HCT116 (cell line): ENCODE data around the gene PIGC. TPM values are rescaled to one million over a fixed set of nuclear protein-coding genes. Genes with fewer than 3 reads are reported as not detected.

ENCODE experiments used
- ATAC-seq: fragments of 200-7000 bp; cut with Tn5 transposase; 2 replicates; pipeline ENCODE4 v1.9.1; 2020; ENCODE audit warnings: mild to moderate bottlenecking, moderate library complexity
- BruUV-seq: library from RNA; stranded (reverse); fragments of 400-500 nt; replicated peaks from 2 replicates; lab custom pipeline; 2021; lab: Mats Ljungman, UMichigan
- CTCF ChIA-PET: fragments of 300-600 bp; sonication (Branson Sonifier 250); formaldehyde crosslinking; loops from one replicate; lab custom pipeline; 2021; ENCODE audit warnings: antibody characterized with exemption; lab: Charles Lee
- POLR2A ChIA-PET: fragments of 300-600, 350-600 bp; sonication (Branson Sonifier 250); formaldehyde crosslinking; loops from one replicate; lab custom pipeline; 2021; ENCODE audit warnings: antibody characterized with exemption; lab: Charles Lee
- RAD21 ChIA-PET, 2 experiments: fragments of 300-600 bp; sonication (Branson Sonifier 250); formaldehyde crosslinking; loops; one replicate each; lab custom pipeline; 2023; ENCODE audit warnings: low total read pairs in 2 of 2; ENCODE audit not compliant: uncharacterized antibody in 2 of 2, unreplicated experiment in 2 of 2, low non-redundant PET in 1 of 2; lab: Charles Lee
- DNase-seq: peaks from one replicate; pipeline ENCODE4 v3.0.0-alpha.2; 2010; ENCODE audit warnings: low read depth, low spot score
- H2AFZ ChIP-seq: fragments of 200-600 bp; shearing (Covaris generic), sonication (generic); 2 replicates; pipeline ENCODE4 v1.6.1; 2017; ENCODE audit warnings: low read depth, mixed run types, mixed read lengths, antibody characterized with exemption, low read length; ENCODE audit not compliant: poor library complexity, severe bottlenecking
- H3K27ac ChIP-seq: 2 replicates; pipeline ENCODE4 v1.5.1; 2012; ENCODE audit warnings: low read depth, low read length
- H3K27me3 ChIP-seq: fragments of 200-600 bp; sonication (generic); 2 replicates; pipeline ENCODE4 v1.6.1; 2016; ENCODE audit warnings: mixed run types, low read length, mixed read lengths; ENCODE audit not compliant: insufficient read depth
- H3K36me3 ChIP-seq, 2 experiments: fragments of 200-500 bp in 1 of 2; fragments of 200-600 bp in 1 of 2; sonication (Bioruptor generic) in 1 of 2; sonication (generic) in 1 of 2; 2 replicates each; pipeline versions ENCODE4 v1.5.1 to v1.6.1; 2014 to 2016; ENCODE audit warnings: low read length in 2 of 2, inconsistent platforms in 1 of 2, mixed read lengths in 1 of 2, mixed run types in 1 of 2; ENCODE audit not compliant: insufficient read depth in 2 of 2, control insufficient read depth in 1 of 2
- H3K4me1 ChIP-seq, 2 experiments: fragments of 200-600 bp in 1 of 2; sonication (generic) in 1 of 2; 2 replicates each; pipeline versions ENCODE4 v1.5.1 to v1.6.1; 2012 to 2017; ENCODE audit warnings: low read length in 2 of 2, inconsistent platforms in 1 of 2, mild to moderate bottlenecking in 1 of 2, mixed read lengths in 1 of 2, mixed run types in 1 of 2, moderate library complexity in 1 of 2; ENCODE audit not compliant: insufficient read depth in 2 of 2, control insufficient read depth in 1 of 2
- H3K4me2 ChIP-seq: fragments of 200-600 bp; sonication (generic); 2 replicates; pipeline ENCODE4 v1.6.1; 2017; ENCODE audit warnings: mixed run types, low read length, mixed read lengths
- H3K4me3 ChIP-seq, 2 experiments: fragments of 200-600 bp in 1 of 2; sonication (generic) in 1 of 2; replicated peaks in 1 of 2; 2 replicates each; pipeline ENCODE4 v1.5.1; 2011 to 2016; ENCODE audit warnings: low read length in 2 of 2, control low read depth in 1 of 2, low read depth in 1 of 2, mild to moderate bottlenecking in 1 of 2, mixed read lengths in 1 of 2, mixed run types in 1 of 2
- H3K79me2 ChIP-seq: fragments of 200-600 bp; sonication (generic); 2 replicates; pipeline ENCODE4 v1.6.1; 2017; ENCODE audit warnings: mild to moderate bottlenecking, mixed run types, low read length, moderate library complexity, mixed read lengths; ENCODE audit not compliant: insufficient read depth
- H3K9ac ChIP-seq: fragments of 200-600 bp; sonication (generic); 2 replicates; pipeline ENCODE4 v1.6.1; 2016; ENCODE audit warnings: low read length, mixed read lengths
- H3K9me2 ChIP-seq: fragments of 200-600 bp; sonication (generic), shearing (Covaris generic); 2 replicates; pipeline ENCODE4 v1.6.1; 2017; ENCODE audit warnings: mixed run types, mild to moderate bottlenecking, moderate library complexity; ENCODE audit not compliant: insufficient read depth
- H3K9me3 ChIP-seq, 2 experiments: fragments of 200-500 bp in 1 of 2; fragments of 200-600 bp in 1 of 2; sonication (Bioruptor generic) in 1 of 2; sonication (generic) in 1 of 2; 2 replicates each; pipeline ENCODE4 v1.6.1; 2014 to 2017; ENCODE audit warnings: low read length in 2 of 2, mixed read lengths in 2 of 2, inconsistent platforms in 1 of 2, low read depth in 1 of 2, mild to moderate bottlenecking in 1 of 2, mixed run types in 1 of 2, moderate library complexity in 1 of 2; ENCODE audit not compliant: control insufficient read depth in 1 of 2, insufficient read depth in 1 of 2
- H4K20me1 ChIP-seq: fragments of 200-600 bp; sonication (generic), shearing (Covaris generic); 2 replicates; pipeline ENCODE4 v1.6.1; 2017; ENCODE audit warnings: mixed run types, mild to moderate bottlenecking, moderate library complexity; ENCODE audit not compliant: insufficient read depth
- CEBPB ChIP-seq: IDR thresholded peaks from 2 replicates; pipeline ENCODE4 v1.6.1; 2012; ENCODE audit warnings: low read depth
- EGR1 ChIP-seq: IDR thresholded peaks from 2 replicates; pipeline ENCODE4 v1.6.1; 2012; ENCODE audit warnings: low read depth
- ELF1 ChIP-seq: IDR thresholded peaks from 2 replicates; pipeline ENCODE4 v1.6.1; 2012; ENCODE audit warnings: low read depth, borderline replicate concordance
- EZH2 ChIP-seq: fragments of 200-600 bp; sonication (generic); IDR thresholded peaks from 2 replicates; pipeline ENCODE4 v1.6.1; 2017; ENCODE audit warnings: antibody characterized with exemption, mixed run types
- FOSL1 ChIP-seq: IDR thresholded peaks from 2 replicates; pipeline ENCODE4 v1.6.1; 2012; ENCODE audit warnings: low read depth
- POLR2A ChIP-seq: IDR thresholded peaks from 2 replicates; pipeline ENCODE4 v1.7.0; 2011; ENCODE audit warnings: borderline replicate concordance; ENCODE audit not compliant: insufficient read depth, insufficient read length; ENCODE audit errors: extremely low read depth
- RAD21 ChIP-seq: IDR thresholded peaks from 2 replicates; pipeline ENCODE4 v1.6.1; 2012; ENCODE audit warnings: low read depth, mild to moderate bottlenecking
- SIN3A ChIP-seq: IDR thresholded peaks from 2 replicates; pipeline ENCODE4 v1.6.1; 2012; ENCODE audit warnings: low read depth
- SP1 ChIP-seq: IDR thresholded peaks from 2 replicates; pipeline ENCODE4 v1.6.1; 2012; ENCODE audit warnings: low read depth
- SRF ChIP-seq: IDR thresholded peaks from 2 replicates; pipeline ENCODE4 v1.6.1; 2012; ENCODE audit warnings: low read depth
- TCF7L2 ChIP-seq: IDR thresholded peaks from 2 replicates; pipeline ENCODE4 v1.7.0; 2011; ENCODE audit warnings: borderline replicate concordance, inconsistent platforms; ENCODE audit not compliant: insufficient read depth, insufficient read length; ENCODE audit errors: extremely low read depth
- YY1 ChIP-seq: IDR thresholded peaks from 2 replicates; pipeline ENCODE4 v1.6.1; 2011; ENCODE audit warnings: low read length, low read depth, moderate library complexity, mild to moderate bottlenecking; ENCODE audit not compliant: insufficient replicate concordance; ENCODE audit errors: extremely low read depth
- intact Hi-C: fragments of 100-400 bp; cut with micrococcal nuclease; formaldehyde crosslinking; loops from 2 replicates; pipeline ENCODE4 v1.10.0; 2022
- total RNA-seq: library from RNA; stranded (reverse); gene quantifications from one replicate; pipeline ENCODE4 v1.2.1, GENCODE V29; 2021; ENCODE audit not compliant: unreplicated experiment
- TF ChIP-seq, protein P1 (sequence below): IDR thresholded peaks from 2 replicates; pipeline ENCODE4 v1.6.1; 2011; ENCODE audit warnings: mild to moderate bottlenecking, low read length, moderate library complexity; ENCODE audit not compliant: insufficient replicate concordance; ENCODE audit errors: extremely low read depth
- TF ChIP-seq, protein P2 (sequence below): IDR thresholded peaks from 2 replicates; pipeline ENCODE4 v1.6.1; 2012; ENCODE audit warnings: low read depth
- TF ChIP-seq, protein P3 (sequence below): IDR thresholded peaks from 2 replicates; pipeline ENCODE4 v1.6.1; 2012
- TF ChIP-seq, protein P4 (sequence below): IDR thresholded peaks from 2 replicates; pipeline ENCODE4 v1.6.1; 2012

The PIGC gene
- total RNA-seq, 1 experiment from 2014 or later, result 11.9 TPM

DNA sequence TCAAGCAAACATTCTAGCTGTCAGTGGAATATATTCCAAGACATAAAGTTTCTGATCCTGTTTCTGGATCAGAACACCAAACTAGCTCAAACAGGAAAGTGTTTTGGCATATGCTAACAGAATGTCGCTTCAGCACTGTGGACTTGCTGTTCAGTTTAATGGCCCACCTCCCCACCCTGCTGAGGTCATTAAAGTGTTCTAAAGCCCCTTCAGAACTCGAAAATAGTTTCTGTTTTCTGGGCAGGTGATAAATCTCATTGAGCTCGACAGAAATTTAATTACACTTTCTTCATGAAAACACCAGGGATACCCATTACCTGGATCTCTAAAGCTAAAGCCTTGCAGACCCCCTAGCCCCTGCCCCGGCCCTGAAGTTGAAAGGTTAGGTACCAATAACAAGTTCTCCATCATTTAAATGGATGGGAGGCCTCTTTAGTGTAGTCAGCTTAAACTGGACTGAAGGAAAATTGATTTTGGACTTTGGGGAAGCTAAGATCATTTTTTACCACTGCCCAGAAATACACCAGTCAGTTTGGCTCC is 27.3 kb downstream of the PIGC start:
- no peak overlapping the region for H3K4me2 ChIP-seq
- H3K27ac ChIP-seq, result no peak overlapping the region
- ChIA-PET CTCF (no interaction called here), POLR2A (no interaction called here), RAD21 (no interaction called here)
- no peaks in the 10 kb centered on the region for H3K79me2 ChIP-seq
- H3K27me3 ChIP-seq, result no peaks in the 10 kb centered on the region
- DNase-seq, result no peak
- intact Hi-C loops, result no loop called here
- H3K4me1 ChIP-seq, result peaks cover 0 to 16% of the 10 kb centered on the region in 2 experiments; a peak in 2 of 4 replicates
- TF ChIP-seq, protein P1, sequence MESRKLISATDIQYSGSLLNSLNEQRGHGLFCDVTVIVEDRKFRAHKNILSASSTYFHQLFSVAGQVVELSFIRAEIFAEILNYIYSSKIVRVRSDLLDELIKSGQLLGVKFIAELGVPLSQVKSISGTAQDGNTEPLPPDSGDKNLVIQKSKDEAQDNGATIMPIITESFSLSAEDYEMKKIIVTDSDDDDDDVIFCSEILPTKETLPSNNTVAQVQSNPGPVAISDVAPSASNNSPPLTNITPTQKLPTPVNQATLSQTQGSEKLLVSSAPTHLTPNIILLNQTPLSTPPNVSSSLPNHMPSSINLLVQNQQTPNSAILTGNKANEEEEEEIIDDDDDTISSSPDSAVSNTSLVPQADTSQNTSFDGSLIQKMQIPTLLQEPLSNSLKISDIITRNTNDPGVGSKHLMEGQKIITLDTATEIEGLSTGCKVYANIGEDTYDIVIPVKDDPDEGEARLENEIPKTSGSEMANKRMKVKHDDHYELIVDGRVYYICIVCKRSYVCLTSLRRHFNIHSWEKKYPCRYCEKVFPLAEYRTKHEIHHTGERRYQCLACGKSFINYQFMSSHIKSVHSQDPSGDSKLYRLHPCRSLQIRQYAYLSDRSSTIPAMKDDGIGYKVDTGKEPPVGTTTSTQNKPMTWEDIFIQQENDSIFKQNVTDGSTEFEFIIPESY, result no peak
- TF ChIP-seq ELF1 (no peak), YY1 (no peak), EGR1 (no peak), EZH2 (no peak), SRF (no peak), SIN3A (no peak), FOSL1 (no peak), RAD21 (no peak), CEBPB (no peak), TCF7L2 (no peak), POLR2A (no peak), SP1 (no peak)
- TF ChIP-seq, protein P2, sequence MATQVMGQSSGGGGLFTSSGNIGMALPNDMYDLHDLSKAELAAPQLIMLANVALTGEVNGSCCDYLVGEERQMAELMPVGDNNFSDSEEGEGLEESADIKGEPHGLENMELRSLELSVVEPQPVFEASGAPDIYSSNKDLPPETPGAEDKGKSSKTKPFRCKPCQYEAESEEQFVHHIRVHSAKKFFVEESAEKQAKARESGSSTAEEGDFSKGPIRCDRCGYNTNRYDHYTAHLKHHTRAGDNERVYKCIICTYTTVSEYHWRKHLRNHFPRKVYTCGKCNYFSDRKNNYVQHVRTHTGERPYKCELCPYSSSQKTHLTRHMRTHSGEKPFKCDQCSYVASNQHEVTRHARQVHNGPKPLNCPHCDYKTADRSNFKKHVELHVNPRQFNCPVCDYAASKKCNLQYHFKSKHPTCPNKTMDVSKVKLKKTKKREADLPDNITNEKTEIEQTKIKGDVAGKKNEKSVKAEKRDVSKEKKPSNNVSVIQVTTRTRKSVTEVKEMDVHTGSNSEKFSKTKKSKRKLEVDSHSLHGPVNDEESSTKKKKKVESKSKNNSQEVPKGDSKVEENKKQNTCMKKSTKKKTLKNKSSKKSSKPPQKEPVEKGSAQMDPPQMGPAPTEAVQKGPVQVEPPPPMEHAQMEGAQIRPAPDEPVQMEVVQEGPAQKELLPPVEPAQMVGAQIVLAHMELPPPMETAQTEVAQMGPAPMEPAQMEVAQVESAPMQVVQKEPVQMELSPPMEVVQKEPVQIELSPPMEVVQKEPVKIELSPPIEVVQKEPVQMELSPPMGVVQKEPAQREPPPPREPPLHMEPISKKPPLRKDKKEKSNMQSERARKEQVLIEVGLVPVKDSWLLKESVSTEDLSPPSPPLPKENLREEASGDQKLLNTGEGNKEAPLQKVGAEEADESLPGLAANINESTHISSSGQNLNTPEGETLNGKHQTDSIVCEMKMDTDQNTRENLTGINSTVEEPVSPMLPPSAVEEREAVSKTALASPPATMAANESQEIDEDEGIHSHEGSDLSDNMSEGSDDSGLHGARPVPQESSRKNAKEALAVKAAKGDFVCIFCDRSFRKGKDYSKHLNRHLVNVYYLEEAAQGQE, result no peak
- TF ChIP-seq, protein P3, sequence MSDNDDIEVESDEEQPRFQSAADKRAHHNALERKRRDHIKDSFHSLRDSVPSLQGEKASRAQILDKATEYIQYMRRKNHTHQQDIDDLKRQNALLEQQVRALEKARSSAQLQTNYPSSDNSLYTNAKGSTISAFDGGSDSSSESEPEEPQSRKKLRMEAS, result no peak
- TF ChIP-seq, protein P4, sequence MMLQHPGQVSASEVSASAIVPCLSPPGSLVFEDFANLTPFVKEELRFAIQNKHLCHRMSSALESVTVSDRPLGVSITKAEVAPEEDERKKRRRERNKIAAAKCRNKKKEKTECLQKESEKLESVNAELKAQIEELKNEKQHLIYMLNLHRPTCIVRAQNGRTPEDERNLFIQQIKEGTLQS, result no peak
- TF ChIP-seq, all 23 proteins: peak for 0
- Histone ChIP-seq H3K4me3 (no peak overlapping the region), H3K9me2 (no peaks in the 10 kb centered on the region), H3K9me3 (no peaks in the 10 kb centered on the region), H2AFZ (no peak overlapping the region), H4K20me1 (no peaks in the 10 kb centered on the region), H3K36me3 (no peaks in the 10 kb centered on the region), H3K9ac (no peak overlapping the region)
- ATAC-seq, result no peak
- no TSS peak for BruUV-seq
